Left colon (tissue), 2 donors: Measurements from ENCODE around the gene MAS1L. TPM values are rescaled to one million over a fixed set of nuclear protein-coding genes. Genes with fewer than 3 reads are reported as not detected.
"Not testable (repeated sequence)": the region's sequence is repeated elsewhere in the genome, so short reads cannot be mapped to it uniquely, and the experiment has no call there.

Experiments used
- ATAC-seq: fragments of 200-7000 bp; cut with Tn5 transposase; one replicate; pipeline ENCODE4 v1.9.1; 2020; ENCODE audit warnings: mild to moderate bottlenecking, moderate library complexity
- DNase-seq, 2 donors: peaks; one replicate each; pipeline ENCODE4 v3.0.0-alpha.2; 2020
- intact Hi-C, 2 donors: fragments of 100-400 bp; cut with DNase I in 1 of 2; cut with micrococcal nuclease in 1 of 2; formaldehyde crosslinking; loops; one replicate each; pipeline versions ENCODE4 v1.11.2 to v1.14.0; 2022; cut with DNase I, micrococcal nuclease
- total RNA-seq, 2 donors: library from RNA; stranded (reverse); fragmentation: NEBNext Ultra II Directional; extraction: Animal tissue kit (Norgen Biotek cat#: 25700); gene quantifications; one replicate each; pipeline ENCODE4 v1.2.1, GENCODE V29; 2021
- donor health status: DM: no; HTN: no; CAD: no.
- donor health status: DM: yes; HTN: yes; CAD: no.

Gene MAS1L
- total RNA-seq, 2 donors from 2014 or later: 0.28 TPM; not detected in 1

- intact Hi-C loops: no loop called here
- DNase-seq: no peak
- ATAC-seq: no peak
Measured at GRCh38 chr6:29490055-29490454, 2.3 kb upstream of the MAS1L start.

DNA sequence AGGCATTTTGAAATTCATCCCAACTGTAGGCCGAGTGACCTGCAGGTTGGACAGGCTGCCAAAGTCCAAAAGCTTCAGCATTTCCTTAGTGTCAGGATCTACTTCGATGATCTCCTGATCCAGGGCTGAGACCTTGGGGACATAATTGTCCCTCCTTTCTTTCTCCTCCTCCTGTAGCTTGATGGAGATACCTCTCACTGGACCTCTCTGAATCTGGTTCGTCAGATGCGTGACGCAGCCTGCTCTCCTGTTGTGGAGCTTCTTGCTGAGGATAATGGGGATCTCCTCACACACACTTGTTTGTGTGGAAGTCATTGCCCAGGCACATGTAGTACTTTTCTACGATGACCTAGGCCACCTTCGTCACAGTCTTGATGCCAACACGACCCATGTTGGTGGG lies 1.5 kb upstream of the MAS1L start:
- DNase-seq: no peak
- intact Hi-C loops: no loop called here
- no peak for ATAC-seq

- DNase-seq: no peak
- intact Hi-C loops: no loop called here
- no peak for ATAC-seq
Measured at GRCh38 chr6:29488874-29489273, 1.1 kb upstream of the MAS1L start.

DNA sequence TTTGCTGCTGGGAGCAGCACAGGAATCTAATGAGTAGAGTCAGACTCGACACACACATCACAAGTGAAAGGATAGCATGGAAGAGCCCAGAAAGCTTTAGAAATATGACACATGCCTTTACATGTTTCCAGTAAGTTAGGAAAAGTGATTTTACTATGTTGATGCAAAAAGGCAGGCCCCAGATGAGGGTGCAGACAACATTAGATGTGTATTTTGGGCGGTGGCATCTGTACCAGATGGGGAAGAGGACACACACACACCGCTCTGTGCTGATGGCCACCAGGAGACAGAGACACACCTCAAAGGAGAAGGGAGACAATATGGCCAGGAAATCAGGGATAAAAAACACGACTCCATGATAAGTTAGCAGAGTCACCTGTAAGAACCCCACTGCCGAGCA lies 625 bp downstream of the MAS1L start:
- ATAC-seq (no peak), DNase-seq (no peak)
- intact Hi-C loops: no loop called here

- no peak for ATAC-seq
- no peak for DNase-seq
- intact Hi-C loops: no loop called here
Measured at GRCh38 chr6:29486577-29486976, 1.2 kb downstream of the MAS1L start.

DNA sequence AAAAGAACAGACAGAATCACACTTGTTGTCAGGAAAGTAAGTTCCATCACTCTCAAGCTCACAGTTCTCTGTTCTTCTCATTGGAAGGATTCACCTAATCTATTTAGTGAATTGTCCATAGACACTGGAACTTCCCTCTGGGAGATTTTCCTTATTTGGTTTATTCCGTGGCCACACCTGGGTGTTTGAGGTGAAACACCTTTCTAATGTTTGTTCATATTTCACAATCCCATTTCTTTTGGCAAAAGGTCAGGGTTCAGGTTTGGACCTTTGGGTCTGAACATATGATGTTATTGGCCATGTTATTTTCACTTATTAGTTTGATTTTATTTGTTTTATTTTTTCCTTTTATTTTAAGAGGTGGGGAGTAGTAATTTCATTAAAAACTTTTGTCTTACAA lies 4.0 kb downstream of the MAS1L start:
- intact Hi-C loops: no loop called here
- no peak for ATAC-seq
- DNase-seq: no peak

GRCh38 chr6:29483186-29483585 lies 4.6 kb downstream of the MAS1L start:
- intact Hi-C loops: no loop called here
- ATAC-seq (no peak), DNase-seq (no peak)

DNA sequence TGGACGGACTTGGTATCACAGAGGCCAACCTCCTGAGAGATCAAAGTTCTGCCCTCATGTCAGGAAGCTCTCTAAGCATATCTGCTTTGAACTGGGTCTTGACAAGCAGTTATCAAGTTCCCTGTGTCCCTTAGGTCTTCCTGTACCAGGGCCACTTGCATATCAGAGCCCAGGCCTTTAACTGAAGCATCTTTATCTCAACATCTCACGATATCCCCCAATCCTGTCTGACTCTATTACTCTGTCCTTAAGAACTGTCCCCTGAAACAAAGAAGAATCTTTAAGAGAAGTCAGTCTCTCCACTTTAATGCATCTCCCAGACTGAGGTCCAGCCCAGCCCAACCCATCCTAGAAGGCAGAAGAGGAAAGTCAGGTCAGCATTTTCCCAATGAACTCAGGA lies 8.2 kb downstream of the MAS1L start:
- no peak for DNase-seq
- intact Hi-C loops: no loop called here
- ATAC-seq: no peak

GRCh38 chr6:29478740-29479139 lies 9.0 kb downstream of the MAS1L start:
- intact Hi-C loops: no loop called here
- ATAC-seq (no peak), DNase-seq (no peak)

GRCh38 chr6:29477923-29478450 lies 9.8 kb downstream of the MAS1L start:
- DNase-seq (no peak), ATAC-seq (no peak)
- intact Hi-C loops: no loop called here

GRCh38 chr6:29474996-29475395 lies 12.8 kb downstream of the MAS1L start:
- no peak for DNase-seq
- intact Hi-C loops: no loop called here
- ATAC-seq: no peak

GRCh38 chr6:29466241-29466640 lies 21.5 kb downstream of the MAS1L start:
- intact Hi-C loops: no loop called here
- no peak for ATAC-seq
- DNase-seq: no peak

DNA sequence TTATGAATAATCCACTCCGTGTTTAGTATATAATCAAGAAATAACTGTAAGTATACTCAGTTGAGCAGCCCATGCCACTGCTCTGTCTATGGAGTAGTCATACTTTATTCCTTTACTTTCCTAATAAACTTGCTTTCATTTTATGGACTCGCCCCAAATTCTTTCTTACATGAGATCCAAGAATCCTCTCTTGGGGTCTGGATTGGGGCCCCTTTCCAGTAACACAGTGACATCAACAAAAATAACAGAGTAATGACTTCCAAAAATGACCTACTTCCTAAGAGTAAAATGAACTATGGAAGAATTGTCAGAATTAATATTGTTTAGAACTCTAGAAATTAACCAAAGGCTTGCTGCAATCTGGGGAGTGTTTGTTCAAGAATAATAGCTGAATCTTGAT lies 22.0 kb downstream of the MAS1L start:
- intact Hi-C loops: no loop called here
- DNase-seq: no peak
- ATAC-seq: no peak

DNA sequence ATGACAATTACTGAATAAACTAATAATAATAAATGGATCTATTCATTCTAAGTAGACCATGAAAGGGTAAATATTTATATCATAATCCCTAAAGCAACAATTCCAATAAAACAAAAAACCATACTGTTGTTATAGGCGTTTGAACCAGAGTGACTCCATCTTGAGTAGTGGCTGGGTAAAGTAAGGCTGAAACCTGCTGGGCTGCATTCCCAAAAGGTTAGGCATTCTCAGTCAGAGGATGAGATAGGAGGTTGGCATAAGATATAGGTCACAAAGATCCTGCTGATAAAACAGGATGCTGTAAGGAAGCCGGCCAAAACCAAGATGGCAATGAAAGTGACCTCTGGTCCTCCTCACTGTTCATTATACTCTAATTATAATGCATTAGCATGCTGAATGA lies 22.5 kb downstream of the MAS1L start:
- DNase-seq: no peak
- intact Hi-C loops: no loop called here
- no peak for ATAC-seq

DNA sequence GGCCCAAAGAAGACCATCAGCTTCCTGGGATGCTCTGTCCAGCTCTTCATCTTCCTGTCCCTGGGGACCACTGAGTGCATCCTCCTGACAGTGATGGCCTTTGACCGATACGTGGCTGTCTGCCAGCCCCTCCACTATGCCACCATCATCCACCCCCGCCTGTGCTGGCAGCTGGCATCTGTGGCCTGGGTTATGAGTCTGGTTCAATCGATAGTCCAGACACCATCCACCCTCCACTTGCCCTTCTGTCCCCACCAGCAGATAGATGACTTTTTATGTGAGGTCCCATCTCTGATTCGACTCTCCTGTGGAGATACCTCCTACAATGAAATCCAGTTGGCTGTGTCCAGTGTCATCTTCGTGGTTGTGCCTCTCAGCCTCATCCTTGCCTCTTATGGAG lies 25.7 kb downstream of the MAS1L start:
- DNase-seq (no peak), ATAC-seq (no peak)
- intact Hi-C loops: no loop called here

- DNase-seq (no peak), ATAC-seq (no peak)
- intact Hi-C loops: no loop called here
Measured at GRCh38 chr6:29461021-29461814, 26.5 kb downstream of the MAS1L start.

- intact Hi-C loops: no loop called here
- ATAC-seq: no peak
- DNase-seq: no peak
Measured at GRCh38 chr6:29456971-29457370, 30.8 kb downstream of the MAS1L start, which contains the start of the genes OR11A1 and OR2H1. Gene OR11A1, minus strand, starts transcription at chr6:29457071. Its CDS starts 29,430 bp downstream, at chr6:29427641. Gene OR2H1, plus strand, starts transcription at chr6:29457155. Its CDS starts 4,615 bp downstream, at chr6:29461770.

GRCh38 chr6:29451471-29452193 lies 36.1 kb downstream of the MAS1L start:
- intact Hi-C loops: no loop called here
- ATAC-seq: no peak

DNA sequence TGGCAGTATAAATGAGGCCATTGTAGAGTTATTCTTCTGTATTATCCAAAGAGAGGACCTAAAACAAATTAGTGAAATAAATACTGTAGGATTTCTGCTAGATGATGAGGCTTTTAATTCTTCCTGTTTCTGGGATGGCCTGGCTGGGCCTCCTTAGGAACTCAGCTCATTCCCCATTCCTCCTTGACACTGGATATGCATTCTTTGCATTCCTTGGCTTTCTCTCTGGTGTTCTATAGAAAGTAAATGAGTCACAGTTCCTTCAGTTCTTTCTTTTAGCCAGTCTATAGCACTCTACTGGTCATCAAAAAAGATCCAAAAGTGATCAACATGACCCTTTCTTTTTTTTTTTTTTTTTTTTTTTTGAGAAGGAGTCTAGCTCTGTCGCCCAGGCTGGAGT lies 40.1 kb downstream of the MAS1L start:
- DNase-seq (no peak), ATAC-seq (no peak)
- intact Hi-C loops: no loop called here

More at GRCh38 chr6:29451471-29452193, 36.1 kb downstream of the MAS1L start:
- DNase-seq: no peak

- not testable (repeated sequence) for ATAC-seq
Measured at GRCh38 chr6:29444031-29444430, 43.7 kb downstream of the MAS1L start.

More at GRCh38 chr6:29444031-29444430, 43.7 kb downstream of the MAS1L start:
- intact Hi-C loops, DNase-seq: not testable (repeated sequence)
